ENCODE results near the gene CIAPIN1. TPM values are rescaled to one million over a fixed set of nuclear protein-coding genes. Genes with fewer than 3 reads are reported as not detected.

The CIAPIN1 gene
- polyA plus RNA-seq, 1 of the 3 experiments (the other 2 are of a cell fraction) = 43.6 TPM

DNA sequence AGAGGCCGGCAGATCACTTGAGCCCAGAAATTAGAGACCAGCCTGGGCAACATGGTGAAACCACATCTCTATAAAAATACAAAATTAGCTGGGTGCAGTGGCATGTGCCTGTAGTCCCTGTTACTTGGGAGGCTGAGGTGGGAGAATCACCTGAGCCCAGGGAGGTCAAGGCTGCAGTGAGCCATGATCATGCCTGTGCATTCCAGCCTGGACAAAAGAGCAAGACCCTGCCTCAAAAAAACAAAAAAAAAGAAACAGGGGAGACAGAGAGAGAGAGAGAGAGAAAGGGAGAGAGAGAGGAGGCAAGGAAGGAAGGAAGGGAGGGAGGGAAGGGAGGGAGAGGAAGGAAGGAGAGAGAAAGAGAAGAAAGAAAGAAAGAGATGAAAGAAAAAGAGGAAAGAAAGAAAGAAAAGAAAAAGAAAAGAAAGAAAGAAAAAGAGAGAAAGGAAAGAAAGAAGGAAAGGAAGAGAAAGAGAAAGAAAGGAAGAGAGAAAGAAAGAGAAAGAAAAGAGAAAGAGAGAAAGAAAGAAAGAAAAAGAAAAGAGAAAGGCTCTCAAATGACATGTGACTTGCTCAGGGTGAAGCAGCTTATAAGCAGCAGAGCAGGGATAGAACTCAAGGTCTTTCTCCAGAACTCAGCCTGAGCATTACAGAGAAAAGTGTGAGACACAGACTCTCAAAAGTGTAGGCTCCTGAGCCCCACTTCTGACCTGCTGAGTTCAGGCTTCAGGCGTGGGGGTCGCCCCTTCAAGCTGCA lies 59.4 kb downstream of the CIAPIN1 start:
- CTCF ChIA-PET = interaction anchor here (1.1 kb wide), 1 partner anchor 29 kb away, joined by 3 read pairs; no protein-coding TSS in a partner anchor
- no peak overlapping the region for H3K4me2 ChIP-seq

More for the DNA sequence above, 59.4 kb downstream of the CIAPIN1 start:
- Histone ChIP-seq H4K20me1 (ENCODE audit: insufficient read depth) (no peaks in the 10 kb centered on the region), H3K27me3 (ENCODE audit: insufficient read depth) (no peaks in the 10 kb centered on the region), H3F3A (replicated peaks; ENCODE audit: insufficient read depth) (no peaks in the 10 kb centered on the region), H3K9me3 (no peaks in the 10 kb centered on the region), H3K27ac (ENCODE audit: low read depth in 2 of 2, low read length in 1 of 2) (no peak overlapping the region), H3K36me3 (replicated peaks in 1 of 2; ENCODE audit: control insufficient read depth in 1 of 2, insufficient read depth in 2 of 2, low read length in 1 of 2) (no peaks in the 10 kb centered on the region), H3K4me3 (ENCODE audit: low read depth in 2 of 2, low read length in 1 of 2) (no peak overlapping the region), H3K79me2 (ENCODE audit: insufficient read depth) (no peaks in the 10 kb centered on the region), H2AFZ (ENCODE audit: low read depth) (no peak overlapping the region), H3K9me2 (no peaks in the 10 kb centered on the region), H3K4me1 (ENCODE audit: control insufficient read depth in 1 of 2, insufficient read depth in 2 of 2, low read depth in 1 of 2, low read length in 1 of 2) (peaks cover 9 to 10% of the 10 kb centered on the region in 2 experiments; a peak in 3 of 4 replicates), H3K9ac (no peak overlapping the region)
- 75% methylated on average over 3 of the region's 3 CpGs for WGBS (ENCODE audit: low lambda C conversion rate)
- POLR2A ChIA-PET = interaction anchor here (0.5 kb wide), 1 partner anchor 76 kb away, joined by 3 read pairs; no protein-coding TSS in a partner anchor
- no peak for TF ChIP-seq ELF1 (IDR thresholded peaks at IDR 0.05)
- TF ChIP-seq RXRA (IDR thresholded peaks at IDR 0.05; ENCODE audit: borderline replicate concordance, low read depth) = no peak
- no peak for TF ChIP-seq SIN3A (IDR thresholded peaks at IDR 0.05; ENCODE audit: borderline replicate concordance, low read depth, low read length)
- TF ChIP-seq, protein P1, sequence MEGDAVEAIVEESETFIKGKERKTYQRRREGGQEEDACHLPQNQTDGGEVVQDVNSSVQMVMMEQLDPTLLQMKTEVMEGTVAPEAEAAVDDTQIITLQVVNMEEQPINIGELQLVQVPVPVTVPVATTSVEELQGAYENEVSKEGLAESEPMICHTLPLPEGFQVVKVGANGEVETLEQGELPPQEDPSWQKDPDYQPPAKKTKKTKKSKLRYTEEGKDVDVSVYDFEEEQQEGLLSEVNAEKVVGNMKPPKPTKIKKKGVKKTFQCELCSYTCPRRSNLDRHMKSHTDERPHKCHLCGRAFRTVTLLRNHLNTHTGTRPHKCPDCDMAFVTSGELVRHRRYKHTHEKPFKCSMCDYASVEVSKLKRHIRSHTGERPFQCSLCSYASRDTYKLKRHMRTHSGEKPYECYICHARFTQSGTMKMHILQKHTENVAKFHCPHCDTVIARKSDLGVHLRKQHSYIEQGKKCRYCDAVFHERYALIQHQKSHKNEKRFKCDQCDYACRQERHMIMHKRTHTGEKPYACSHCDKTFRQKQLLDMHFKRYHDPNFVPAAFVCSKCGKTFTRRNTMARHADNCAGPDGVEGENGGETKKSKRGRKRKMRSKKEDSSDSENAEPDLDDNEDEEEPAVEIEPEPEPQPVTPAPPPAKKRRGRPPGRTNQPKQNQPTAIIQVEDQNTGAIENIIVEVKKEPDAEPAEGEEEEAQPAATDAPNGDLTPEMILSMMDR (IDR thresholded peaks at IDR 0.05) = no peak
- TF ChIP-seq EP300 (IDR thresholded peaks at IDR 0.05; ENCODE audit: borderline replicate concordance in 1 of 2, low read depth in 1 of 2, low read length in 1 of 2) = no peak
- no peak for TF ChIP-seq YY1 (IDR thresholded peaks at IDR 0.05; ENCODE audit: low read depth)
- no peak for TF ChIP-seq MEF2A (IDR thresholded peaks at IDR 0.05; ENCODE audit: borderline replicate concordance, low read depth)
- no peak for TF ChIP-seq TCF12 (IDR thresholded peaks at IDR 0.05)
- TF ChIP-seq, protein P2, sequence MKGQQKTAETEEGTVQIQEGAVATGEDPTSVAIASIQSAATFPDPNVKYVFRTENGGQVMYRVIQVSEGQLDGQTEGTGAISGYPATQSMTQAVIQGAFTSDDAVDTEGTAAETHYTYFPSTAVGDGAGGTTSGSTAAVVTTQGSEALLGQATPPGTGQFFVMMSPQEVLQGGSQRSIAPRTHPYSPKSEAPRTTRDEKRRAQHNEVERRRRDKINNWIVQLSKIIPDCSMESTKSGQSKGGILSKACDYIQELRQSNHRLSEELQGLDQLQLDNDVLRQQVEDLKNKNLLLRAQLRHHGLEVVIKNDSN (IDR thresholded peaks at IDR 0.05; ENCODE audit: borderline replicate concordance, low read depth) = no peak
- no peak for TF ChIP-seq CHD2 (IDR thresholded peaks at IDR 0.05; ENCODE audit: low read length, partially characterized antibody)
- TF ChIP-seq, protein P3, sequence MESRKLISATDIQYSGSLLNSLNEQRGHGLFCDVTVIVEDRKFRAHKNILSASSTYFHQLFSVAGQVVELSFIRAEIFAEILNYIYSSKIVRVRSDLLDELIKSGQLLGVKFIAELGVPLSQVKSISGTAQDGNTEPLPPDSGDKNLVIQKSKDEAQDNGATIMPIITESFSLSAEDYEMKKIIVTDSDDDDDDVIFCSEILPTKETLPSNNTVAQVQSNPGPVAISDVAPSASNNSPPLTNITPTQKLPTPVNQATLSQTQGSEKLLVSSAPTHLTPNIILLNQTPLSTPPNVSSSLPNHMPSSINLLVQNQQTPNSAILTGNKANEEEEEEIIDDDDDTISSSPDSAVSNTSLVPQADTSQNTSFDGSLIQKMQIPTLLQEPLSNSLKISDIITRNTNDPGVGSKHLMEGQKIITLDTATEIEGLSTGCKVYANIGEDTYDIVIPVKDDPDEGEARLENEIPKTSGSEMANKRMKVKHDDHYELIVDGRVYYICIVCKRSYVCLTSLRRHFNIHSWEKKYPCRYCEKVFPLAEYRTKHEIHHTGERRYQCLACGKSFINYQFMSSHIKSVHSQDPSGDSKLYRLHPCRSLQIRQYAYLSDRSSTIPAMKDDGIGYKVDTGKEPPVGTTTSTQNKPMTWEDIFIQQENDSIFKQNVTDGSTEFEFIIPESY (IDR thresholded peaks at IDR 0.05; ENCODE audit: borderline replicate concordance, low read depth) = no peak
- TF ChIP-seq, protein P4, sequence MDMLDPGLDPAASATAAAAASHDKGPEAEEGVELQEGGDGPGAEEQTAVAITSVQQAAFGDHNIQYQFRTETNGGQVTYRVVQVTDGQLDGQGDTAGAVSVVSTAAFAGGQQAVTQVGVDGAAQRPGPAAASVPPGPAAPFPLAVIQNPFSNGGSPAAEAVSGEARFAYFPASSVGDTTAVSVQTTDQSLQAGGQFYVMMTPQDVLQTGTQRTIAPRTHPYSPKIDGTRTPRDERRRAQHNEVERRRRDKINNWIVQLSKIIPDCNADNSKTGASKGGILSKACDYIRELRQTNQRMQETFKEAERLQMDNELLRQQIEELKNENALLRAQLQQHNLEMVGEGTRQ (IDR thresholded peaks at IDR 0.05; ENCODE audit: borderline replicate concordance, low read depth, low read length) = no peak
- TF ChIP-seq EZH2phosphoT487 (IDR thresholded peaks at IDR 0.05; ENCODE audit: borderline replicate concordance, low read depth) = no peak
- TF ChIP-seq FOSL2 (IDR thresholded peaks at IDR 0.05; ENCODE audit: borderline replicate concordance, low read depth) = no peak
- no peak for TF ChIP-seq TAF1 (IDR thresholded peaks at IDR 0.05; ENCODE audit: borderline replicate concordance, low read depth, low read length)
- no peak for TF ChIP-seq NRF1 (IDR thresholded peaks at IDR 0.05; ENCODE audit: low read depth, low read length)
- no peak for TF ChIP-seq TEAD4 (IDR thresholded peaks at IDR 0.05; ENCODE audit: borderline replicate concordance, insufficient read depth)
- no peak for DNase-seq
